Suppressor macrophage treated with lipopolysaccharide for 4 hours (primary cell): ENCODE measurements around the gene SLC22A23.
A peak's percentile ranks its signal among the peaks of the same experiment; 100 is the strongest.

Experiments used
- DNase-seq: peaks from one replicate; pipeline ENCODE4 v3.0.0-alpha.2; 2020

SLC22A23 gene, protein sequence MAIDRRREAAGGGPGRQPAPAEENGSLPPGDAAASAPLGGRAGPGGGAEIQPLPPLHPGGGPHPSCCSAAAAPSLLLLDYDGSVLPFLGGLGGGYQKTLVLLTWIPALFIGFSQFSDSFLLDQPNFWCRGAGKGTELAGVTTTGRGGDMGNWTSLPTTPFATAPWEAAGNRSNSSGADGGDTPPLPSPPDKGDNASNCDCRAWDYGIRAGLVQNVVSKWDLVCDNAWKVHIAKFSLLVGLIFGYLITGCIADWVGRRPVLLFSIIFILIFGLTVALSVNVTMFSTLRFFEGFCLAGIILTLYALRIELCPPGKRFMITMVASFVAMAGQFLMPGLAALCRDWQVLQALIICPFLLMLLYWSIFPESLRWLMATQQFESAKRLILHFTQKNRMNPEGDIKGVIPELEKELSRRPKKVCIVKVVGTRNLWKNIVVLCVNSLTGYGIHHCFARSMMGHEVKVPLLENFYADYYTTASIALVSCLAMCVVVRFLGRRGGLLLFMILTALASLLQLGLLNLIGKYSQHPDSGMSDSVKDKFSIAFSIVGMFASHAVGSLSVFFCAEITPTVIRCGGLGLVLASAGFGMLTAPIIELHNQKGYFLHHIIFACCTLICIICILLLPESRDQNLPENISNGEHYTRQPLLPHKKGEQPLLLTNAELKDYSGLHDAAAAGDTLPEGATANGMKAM

DNA sequence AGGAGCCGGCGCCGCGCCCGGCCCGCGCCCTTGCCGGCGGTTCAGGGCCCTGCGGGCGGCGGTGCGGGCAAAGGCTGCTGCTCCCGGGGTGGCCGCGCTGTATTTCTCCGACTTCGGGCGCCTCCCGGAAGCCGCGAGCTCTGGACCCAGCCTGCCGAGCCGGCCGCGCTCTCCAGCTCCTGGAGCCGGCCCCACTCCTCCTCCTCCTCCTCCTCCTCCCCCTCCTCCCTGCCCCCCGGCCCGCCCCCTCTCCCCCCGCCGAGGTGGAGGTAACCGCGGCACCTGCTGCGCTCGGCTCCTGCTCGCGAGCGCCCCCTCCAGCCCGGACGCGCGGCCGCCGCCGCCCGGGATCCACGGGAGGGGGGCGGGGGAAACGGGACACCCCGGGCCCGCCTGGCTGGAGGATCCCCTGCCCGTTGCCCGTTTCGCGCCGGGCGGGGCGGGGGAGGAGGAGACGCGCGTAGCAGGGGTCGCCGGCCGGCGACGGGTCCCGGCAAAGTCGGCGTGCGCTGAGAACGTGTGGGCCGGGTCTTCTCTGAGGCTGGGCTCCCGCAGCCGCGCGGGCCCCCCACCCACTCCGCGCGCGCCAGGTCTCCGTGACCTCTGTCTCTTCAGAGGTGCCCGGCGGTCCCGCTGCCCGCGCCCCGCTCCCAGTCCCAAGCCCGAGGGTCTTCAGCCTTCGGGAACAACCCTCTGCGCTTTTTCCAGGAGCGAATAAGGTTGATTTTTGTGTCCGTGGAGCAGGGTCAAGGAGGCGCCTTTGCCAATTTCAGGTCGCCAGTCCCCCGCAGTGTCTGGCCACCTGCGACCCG, at the start of gene SLC22A23:
TSS of gene SLC22A23 (minus strand) at position 153 of the 812 bp plus-strand sequence. CDS start 491 bp downstream, outside the sequence.
- DNase-seq, result peak; percentile 40

DNA sequence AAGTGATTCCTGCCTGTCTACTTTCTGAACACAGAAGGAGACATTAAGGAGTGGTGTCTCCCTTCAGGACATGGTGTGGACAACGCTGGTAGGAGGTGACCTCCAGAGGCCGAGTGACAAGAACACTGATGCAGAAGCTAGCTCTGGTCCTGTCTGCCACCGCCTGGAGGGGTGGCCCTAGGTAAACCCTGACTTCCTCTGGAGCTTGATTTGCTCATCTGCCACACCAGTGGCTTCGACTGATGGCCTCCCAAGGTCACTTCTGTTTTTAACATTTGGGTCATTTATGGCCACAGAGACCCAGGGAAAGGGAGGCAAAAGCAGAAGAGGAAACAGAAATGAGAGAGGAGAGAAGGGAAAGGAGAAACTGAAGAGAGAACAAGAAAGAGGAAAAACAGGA, 49.4 kb upstream of the SLC22A23 start:
- DNase-seq, result peak; percentile 43

DNA sequence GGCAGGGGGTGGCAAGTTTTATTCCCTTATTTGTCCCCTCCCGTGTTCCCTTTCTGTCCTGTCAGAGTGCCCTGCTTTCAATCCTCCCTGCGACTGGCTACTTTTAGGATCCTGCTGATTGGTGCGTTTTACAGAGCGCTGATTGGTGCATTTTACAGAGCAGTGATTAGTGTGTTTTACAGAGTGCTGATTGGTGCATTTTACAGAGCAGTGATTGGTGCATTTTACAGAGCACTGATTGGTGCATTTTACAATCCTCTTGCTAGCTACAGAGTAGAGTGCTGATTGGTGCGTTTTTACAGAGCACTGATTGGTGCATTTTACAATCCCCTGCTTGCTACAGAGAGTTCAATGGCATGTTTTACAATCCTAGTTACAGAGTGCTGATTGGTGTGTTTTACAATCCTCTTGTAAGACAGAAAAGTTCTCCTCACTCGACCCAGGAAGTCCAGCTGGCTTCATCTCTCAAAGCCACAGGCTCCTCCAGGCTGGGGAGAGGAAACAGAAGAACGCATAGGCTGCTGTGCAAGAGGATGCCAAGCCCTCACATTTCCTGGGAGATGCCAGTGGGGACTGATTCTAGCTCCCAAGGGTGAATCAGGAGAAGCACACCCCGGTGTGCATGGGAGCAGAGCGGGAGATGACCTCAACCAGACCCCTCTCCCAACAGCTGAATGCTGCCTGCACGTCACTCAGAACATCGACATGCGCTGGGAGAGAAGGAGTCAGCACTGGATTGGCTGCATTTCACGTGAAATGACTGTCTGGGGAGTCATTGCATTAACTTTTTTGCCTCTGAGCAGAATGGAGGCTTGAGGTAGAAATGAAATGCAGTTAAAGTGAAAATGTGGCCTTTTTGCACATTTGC, 48.3 kb upstream of the SLC22A23 start:
- DNase-seq, result no peak

DNA sequence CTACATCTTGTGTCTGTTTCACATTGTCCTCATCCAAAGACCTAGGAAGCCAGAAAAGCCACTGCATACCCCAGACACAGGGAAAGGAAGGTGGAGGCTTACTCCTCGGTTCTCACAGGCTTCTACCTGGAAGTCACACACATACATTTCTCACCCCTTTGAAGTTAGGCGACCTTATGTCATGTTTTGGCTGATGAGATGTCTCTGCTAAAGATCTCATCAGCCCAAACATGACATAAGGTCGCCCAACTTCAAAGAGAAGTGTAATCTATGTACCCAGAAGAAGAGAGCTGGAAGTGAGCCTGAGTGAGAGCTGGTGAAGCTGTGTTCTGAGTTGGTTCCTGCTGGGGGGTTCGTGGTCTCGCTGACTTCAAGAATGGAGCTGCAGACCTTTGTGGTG, 47.5 kb upstream of the SLC22A23 start:
- DNase-seq, result no peak

DNA sequence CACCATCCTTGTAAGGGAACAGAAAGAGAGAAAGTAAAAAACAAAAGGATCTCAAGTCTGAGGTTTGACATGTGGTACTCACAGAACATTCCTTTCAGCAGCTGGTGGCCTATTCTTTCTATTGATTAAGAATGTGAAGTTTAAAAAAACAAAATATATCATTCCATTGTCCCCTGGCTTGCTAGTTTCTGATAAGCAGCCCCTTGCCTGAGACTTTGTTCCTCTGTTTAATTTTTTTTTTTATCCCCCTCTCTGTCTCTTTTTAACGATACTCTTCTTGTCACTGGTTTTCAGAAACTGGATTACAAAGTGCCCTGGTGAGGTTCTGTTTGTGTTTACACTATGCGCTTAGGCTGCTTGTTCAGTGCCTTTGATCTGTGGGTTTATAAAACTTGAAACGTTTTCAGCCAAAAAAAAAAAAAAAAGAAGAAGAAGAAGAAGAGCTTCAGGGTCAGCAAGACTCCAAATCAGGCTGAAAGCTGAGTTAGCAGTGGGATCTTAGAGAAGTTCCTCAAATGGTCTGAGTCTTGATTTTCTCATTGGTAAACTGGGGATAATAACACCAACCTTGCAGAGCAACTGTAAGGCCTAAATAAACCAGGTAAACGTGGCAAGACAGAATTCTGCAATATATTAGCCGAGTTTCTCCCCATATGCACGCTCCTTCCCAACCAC, 45.1 kb upstream of the SLC22A23 start:
- peak; percentile 30 for DNase-seq

DNA sequence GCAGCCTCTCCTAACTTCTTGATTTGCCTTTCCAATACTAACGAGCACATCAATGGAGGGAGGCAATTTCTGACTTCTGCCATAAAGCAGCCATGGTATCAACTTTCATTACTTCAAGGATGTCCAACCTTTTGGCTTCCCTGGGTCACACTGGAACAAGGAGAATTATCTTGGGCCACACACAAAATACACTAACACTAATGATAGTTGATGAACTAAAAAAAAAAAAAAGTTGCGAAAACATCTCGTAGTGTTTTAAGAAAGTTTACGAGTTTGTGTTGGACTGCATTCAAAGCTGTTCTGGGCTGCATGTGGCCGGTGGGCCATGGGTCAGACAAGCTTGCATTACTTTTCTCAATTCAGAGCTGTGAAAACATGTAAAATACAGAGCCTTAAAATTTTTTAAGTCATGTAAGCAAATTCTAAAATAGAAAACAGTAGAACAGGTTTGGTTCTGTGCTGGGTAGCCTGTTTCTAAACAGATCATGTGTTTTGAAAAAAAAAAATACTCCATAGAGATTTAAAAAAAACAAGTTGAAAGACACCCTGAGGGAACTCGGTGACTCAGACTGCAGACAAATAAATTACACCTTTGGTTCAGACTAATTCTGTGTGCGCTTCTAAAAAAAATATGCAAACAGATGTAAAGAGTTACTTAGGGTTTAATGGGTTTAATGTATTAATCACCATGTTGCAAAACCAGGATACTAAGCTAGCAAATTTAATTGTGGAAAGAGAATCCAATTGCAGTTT, 43.6 kb upstream of the SLC22A23 start:
- DNase-seq, result no peak

DNA sequence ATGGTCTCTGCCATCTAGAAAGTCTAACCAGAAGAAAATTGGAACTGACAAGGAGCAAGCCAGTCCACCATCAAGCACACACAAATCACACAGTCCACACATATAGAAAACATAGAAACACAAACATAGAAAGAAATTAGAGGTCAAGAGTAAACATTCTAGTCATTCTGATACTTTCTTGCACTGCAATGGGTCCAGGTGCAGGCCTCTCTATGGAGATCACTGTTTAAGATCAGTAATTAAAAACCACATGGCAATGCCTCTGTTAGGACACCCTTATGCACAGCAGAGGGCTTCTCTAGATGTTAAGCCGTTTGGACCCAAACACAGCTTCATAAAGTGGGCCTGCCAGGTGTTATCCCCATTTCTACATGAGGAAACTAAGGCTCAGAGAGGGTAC, 42.8 kb upstream of the SLC22A23 start:
- no peak for DNase-seq

DNA sequence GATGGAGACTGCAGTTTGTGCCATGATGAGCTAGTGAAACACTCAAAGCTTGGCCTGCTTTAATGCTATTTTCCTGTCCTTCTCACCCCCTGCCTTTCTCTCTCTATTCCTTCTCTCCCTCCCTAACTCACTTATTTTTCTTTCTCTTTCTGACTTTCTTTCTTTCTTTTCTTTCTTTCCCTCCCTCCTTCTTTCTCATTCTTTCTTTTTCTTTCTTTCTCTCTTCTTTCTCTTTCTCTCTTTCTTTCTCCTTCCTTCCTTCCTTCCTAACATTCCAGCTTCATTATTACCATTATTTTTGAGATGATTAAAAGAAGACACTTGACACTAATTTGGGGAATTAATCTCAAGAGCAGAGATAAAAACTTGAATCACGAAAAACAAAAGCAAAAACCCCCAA, 39.5 kb upstream of the SLC22A23 start:
- DNase-seq, result no peak

DNA sequence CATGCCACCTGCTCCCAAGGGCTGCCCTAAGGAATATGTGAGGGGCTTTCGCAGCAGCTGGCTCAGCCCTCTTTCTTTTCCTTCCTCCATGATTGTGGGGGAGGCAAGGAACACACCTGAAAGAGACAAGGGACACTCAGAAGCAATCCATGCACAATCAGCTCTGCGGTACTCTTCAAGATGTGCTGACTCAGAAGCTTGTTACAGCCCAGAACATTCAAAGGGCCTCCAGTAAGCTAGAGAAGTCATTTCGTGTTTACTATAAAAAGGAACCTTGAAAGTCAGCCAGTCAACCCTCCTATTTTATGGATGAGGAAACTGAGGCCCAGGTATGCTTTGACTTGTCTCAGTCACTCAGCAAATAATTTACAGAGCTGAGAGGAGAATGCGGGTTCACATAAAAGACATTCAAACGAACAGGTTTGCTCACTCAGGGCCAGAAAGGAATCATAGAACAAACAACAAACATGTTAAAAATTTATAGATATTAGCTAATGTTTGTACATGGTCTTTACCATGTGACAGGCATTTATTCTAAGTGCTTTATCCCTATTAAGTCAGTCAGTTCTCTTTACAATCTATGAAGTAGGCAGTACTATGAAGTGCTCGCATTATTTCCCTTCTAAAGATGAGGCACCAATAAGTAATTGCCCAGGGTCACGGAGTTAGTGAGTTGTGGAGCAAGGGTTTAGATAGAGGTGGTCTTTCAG, 37.7 kb upstream of the SLC22A23 start:
- no peak for DNase-seq

DNA sequence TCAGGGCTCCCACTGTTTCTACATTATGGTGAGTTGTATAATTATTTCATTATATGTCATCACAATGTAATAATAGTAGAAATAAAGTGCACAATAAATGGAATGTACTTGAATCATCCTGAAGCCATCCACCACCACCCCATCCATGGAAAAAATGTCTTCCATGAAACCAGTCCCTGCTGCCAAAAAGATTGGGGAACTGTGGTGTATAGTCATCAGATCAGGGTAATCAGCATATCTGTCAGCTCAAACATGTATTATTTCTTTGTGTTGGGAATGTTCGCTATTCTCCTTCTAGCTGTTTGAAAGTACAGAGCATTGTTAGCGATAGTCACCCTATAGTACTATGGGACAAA, 33.8 kb upstream of the SLC22A23 start:
- no peak for DNase-seq

DNA sequence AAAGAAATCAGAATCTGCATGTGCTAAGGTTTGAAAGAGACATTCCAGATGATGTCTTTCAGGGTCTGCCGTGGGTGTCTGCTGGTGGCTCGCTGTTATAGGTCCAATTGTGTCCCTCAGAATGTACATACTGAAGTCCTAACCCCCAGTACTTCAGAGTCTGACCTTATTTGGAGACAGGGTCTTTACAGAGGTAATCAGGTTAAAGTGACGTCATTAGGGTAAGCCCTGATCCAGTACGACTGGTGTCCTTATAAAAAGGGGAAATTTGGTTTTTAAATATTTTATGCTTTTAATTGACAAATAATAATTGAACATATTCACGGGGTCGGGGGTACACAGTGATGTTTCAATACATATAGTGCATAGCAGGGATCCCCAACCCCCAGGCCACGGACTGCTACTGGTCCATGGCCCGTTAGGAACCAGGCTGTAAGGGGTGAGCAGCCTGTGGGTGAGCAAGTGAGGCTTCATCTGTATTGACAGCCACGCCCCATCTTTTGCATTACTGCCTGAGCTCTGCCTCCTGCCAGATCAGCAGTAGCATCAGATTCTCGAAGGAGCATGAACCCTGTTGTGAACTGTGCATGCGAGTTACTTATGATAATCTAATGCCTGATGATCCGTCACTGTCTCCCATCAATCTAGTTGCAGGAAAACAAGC, 33.2 kb upstream of the SLC22A23 start:
- DNase-seq, result no peak

DNA sequence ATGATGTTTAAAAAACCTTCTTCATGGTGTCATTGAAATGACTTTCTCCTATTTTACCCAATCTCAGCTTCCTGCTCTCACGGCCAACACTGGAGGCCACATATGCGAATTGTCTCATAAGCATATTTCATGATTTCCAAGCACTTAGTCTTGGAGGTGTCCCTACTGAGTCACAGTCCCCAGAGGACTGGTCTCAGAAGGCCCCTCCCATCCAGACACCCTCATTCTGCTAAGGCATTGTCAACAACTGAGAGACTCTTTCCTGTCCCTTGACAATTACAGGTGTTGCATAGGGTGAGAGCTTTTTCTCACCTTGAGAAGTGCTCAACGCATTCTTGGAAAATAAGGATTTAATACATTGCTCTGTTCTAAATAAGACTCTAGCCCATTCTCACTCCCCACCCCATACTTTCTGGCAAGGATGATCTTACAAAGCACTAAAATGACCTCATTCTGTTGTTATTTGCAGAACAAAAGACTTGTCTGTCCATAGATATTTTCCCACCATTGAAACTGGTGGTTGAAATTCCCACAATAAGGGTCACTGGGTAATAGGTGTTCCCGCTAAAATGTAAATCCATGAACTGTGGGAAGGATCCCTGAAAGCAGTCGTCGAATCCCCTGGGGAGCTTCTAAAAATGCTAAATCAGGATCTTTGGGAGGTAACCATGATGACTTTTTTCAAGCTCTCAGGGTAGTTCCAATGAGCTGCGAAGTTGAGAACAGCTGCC, 32.3 kb upstream of the SLC22A23 start:
- no peak for DNase-seq

DNA sequence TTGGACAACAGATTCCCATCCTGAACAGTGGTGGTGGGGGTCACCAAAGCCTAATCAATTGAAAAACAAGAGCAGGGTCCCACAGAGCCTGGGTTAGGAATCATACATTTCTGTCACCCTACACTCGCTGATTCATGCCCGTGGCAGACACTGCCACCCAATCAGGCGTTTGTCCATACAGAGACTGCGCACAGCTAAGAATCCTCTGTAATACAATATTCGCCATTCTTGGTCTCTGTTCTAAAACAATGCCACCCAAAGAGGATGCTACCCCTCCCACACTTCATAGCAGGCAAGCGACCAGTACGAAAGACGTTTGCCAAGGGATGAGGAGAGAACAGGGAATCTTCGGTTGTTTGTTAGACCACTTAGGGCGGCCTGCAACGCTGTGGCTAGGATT, 28.1 kb upstream of the SLC22A23 start:
- no peak for DNase-seq

DNA sequence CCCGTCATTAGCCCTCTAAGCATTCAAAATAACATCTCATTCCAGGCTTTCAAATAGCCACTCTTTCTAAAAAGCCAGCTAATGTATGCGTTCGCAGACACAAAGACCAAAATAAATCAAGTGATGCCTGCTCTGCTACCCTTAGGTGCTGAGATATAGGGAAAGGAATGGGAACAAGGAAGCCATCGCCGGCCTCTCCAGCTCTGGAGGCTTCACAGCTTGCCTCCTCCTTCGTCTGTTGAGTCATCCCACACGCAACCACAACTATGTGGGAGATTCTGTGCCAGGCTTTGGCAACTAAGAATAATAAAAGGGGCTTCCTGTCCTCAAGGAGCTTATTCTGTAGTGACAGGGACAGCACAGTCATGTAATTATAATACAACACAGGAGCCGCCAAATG, 27.3 kb upstream of the SLC22A23 start:
- no peak for DNase-seq

DNA sequence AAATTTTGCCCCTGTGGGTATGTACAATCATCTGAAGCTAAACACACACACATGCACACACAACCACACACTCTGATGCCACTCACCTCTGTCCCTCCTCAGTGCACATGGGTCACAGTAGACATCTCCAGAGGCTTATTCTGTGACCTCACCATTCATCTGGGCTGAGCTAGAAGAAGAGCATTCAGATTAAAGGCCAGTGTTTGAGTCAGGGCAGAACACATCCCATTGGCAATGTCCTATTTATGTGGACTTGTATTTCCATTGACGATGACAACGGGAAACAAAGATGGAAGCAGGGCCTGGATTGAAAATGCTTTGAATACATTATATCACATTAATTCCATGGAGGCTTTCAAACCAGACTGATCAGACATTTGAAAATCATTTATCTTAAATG, 26.8 kb upstream of the SLC22A23 start:
- no peak for DNase-seq

DNA sequence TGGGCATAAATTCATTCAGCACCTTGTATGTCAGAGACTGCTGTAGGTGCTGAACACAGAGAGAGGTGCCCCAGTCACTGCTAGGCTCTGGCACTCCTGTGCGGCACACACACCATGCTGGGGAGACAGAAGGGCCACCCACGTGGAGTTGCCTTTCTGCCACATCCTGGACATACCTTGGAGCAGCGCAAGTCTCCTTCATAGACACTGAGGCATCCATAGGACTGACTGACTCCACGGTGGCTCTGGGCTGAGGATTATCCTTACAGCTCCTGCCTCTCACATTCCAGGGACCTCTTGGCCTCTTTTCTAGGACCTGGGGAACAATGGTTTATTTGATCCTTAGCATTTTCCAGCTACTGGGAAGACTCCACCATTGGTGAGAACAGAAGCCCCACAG, 26.0 kb upstream of the SLC22A23 start:
- no peak for DNase-seq

DNA sequence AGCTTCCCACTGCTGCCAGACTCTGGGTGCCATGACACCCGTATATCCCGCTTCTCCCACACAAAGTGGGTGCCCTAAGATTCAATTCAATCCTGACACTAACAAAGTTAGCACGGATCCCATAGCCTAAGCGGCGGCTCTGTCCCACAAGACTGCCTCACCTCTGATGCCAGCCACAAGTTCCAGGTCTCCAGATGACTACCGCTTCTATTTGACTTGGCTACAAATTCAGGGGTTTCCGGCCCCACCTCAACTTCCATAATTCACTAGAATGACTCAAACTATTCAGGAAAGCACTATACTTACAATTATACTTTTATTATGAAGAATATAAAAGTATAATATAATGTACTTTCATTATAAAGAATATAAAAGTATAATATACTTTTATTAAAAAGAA, 24.8 kb upstream of the SLC22A23 start:
- DNase-seq, result no peak

DNA sequence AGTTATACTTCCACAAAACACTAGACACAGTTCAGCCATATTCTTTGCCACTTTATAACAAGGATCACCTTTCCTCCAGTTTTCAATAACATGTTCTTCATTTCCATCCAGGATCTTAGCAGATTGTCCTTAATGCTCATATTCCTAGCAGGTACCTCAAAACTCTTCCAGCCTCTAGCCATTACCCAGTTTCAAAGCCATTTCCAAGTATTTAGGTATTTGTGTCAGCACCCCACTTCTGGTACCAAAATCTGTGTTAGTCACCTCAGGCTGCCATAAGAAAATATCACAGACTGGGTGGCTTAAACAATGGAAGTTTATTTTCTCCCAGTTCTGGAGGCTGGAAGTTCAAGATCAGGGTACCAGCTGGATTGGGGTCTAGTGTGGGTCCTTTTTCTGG, 23.2 kb upstream of the SLC22A23 start:
- DNase-seq, result no peak

DNA sequence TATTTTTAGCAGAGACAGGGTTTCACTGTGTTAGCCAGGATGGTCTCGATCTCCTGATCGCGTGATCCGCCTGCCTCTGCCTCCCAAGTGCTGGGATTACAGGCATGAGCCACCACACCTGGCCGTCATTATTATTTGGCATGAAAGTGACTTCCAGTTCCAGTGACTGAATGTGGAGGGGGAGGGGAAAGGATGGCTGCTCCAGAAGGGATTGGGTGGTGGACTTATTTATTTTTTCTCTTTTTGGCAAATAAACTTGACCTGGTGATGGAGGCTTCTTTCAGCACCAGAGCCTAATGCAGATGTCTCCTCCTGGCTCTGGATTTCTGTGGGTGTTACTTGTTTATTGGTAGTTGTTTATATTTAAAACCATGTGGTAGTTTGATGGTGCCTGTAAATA, 16.9 kb upstream of the SLC22A23 start:
- DNase-seq, result no peak
